NOMO-1 treated with DMSO at 0.1 percent for 48 hours (cell line): ENCODE results near the gene HYAL2.

ENCODE experiments used
- DNase-seq: peaks from one replicate; lab custom pipeline; 2025; ENCODE audit not compliant: unreplicated experiment; lab: John Stamatoyannopoulos, UW

HYAL2 gene

GRCh38 chr3:50271314-50271936, 51.1 kb downstream of the HYAL2 start:
- DNase-seq: no peak

GRCh38 chr3:50270422-50271224, 51.9 kb downstream of the HYAL2 start:
- no peak for DNase-seq

GRCh38 chr3:50269977-50270413, 52.5 kb downstream of the HYAL2 start:
- DNase-seq: no peak

GRCh38 chr3:50269460-50269859, 53.1 kb downstream of the HYAL2 start:
- DNase-seq: no peak

- DNase-seq: no peak
Measured at GRCh38 chr3:50268703-50269451, 53.7 kb downstream of the HYAL2 start, which contains the start of gene SEMA3B. SEMA3B (plus strand) TSS chr3:50269147; CDS start chr3:50269241, 94 bp downstream.

- no peak for DNase-seq
Measured at GRCh38 chr3:50268276-50268675, 54.3 kb downstream of the HYAL2 start.
